CD4-positive, CD25-positive, alpha-beta regulatory T cell (primary cell): Measurements from ENCODE around the gene ARHGAP11A. TPM values are rescaled to one million over a fixed set of nuclear protein-coding genes. Genes with fewer than 3 reads are reported as not detected.
"Not testable (repeated sequence)": the region's sequence is repeated elsewhere in the genome, so short reads cannot be mapped to it uniquely, and the experiment has no call there.

Experiments
- ATAC-seq, 2 donors: fragments of 150-1000 bp; cut with Tn5 transposase; one replicate each; pipeline ENCODE4 v1.10.0; 2021; ENCODE audit warnings: low read depth in 2 of 2, moderate number of reproducible peaks in 2 of 2, moderate library complexity in 1 of 2
- DNase-seq, 3 donors: peaks; one replicate each; pipeline versions ENCODE4 v3.0.0 to v3.0.0-alpha.2; 2012 to 2022; ENCODE audit warnings: mixed read lengths in 1 of 3
- H3K27ac ChIP-seq: one replicate; pipeline ENCODE4 v1.7.0; 2013; ENCODE audit warnings: mild to moderate bottlenecking, low read length; ENCODE audit not compliant: insufficient read depth, poor library complexity, severe bottlenecking
- H3K27me3 ChIP-seq: one replicate; pipeline ENCODE4 v1.7.0; 2013; ENCODE audit warnings: low read length; ENCODE audit not compliant: control insufficient read depth, insufficient read depth
- H3K36me3 ChIP-seq: one replicate; pipeline ENCODE4 v1.7.0; 2013; ENCODE audit warnings: mild to moderate bottlenecking, low read length, moderate library complexity; ENCODE audit not compliant: control insufficient read depth, insufficient read depth
- H3K4me1 ChIP-seq: 2 replicates; pipeline ENCODE4 v1.7.0; 2013; ENCODE audit warnings: mild to moderate bottlenecking, low read length; ENCODE audit not compliant: insufficient read depth, control insufficient read depth, poor library complexity, severe bottlenecking
- H3K4me3 ChIP-seq: one replicate; pipeline ENCODE4 v1.7.0; 2013; ENCODE audit warnings: low read depth, mild to moderate bottlenecking, low read length, moderate library complexity
- H3K9me3 ChIP-seq, 2 experiments: 1 replicate in 1 of 2; 2 replicates in 1 of 2; pipeline ENCODE4 v1.7.0; 2013; ENCODE audit warnings: low read length in 2 of 2, mild to moderate bottlenecking in 1 of 2, moderate library complexity in 1 of 2; ENCODE audit not compliant: control insufficient read depth in 2 of 2
- H3K27ac Mint-ChIP-seq, 3 donors: one replicate each; pipeline ENCODE4 v1.8.0; 2020 to 2022; ENCODE audit warnings: mild to moderate bottlenecking in 3 of 3, mixed read lengths in 3 of 3, moderate library complexity in 2 of 3
- H3K27me3 Mint-ChIP-seq: one replicate; pipeline ENCODE4 v1.8.0; 2022; ENCODE audit warnings: mild to moderate bottlenecking, mixed read lengths
- H3K36me3 Mint-ChIP-seq: one replicate; pipeline ENCODE4 v1.8.0; 2020; ENCODE audit warnings: mixed read lengths
- H3K4me1 Mint-ChIP-seq, 4 donors: one replicate each; pipeline ENCODE4 v1.8.0; 2020 to 2022; ENCODE audit warnings: mixed read lengths in 4 of 4, mild to moderate bottlenecking in 1 of 4
- H3K4me3 Mint-ChIP-seq, 4 donors: one replicate each; pipeline ENCODE4 v1.8.0; 2020 to 2022; ENCODE audit warnings: mild to moderate bottlenecking in 4 of 4, mixed read lengths in 4 of 4, moderate library complexity in 3 of 4
- H3K9me3 Mint-ChIP-seq, 7 donors: one replicate each; pipeline ENCODE4 v1.8.0; 2020 to 2022; ENCODE audit warnings: mixed read lengths in 7 of 7, mild to moderate bottlenecking in 3 of 7, moderate library complexity in 2 of 7
- polyA plus RNA-seq, 4 donors: library from polyadenylated mRNA; unstranded; fragments of 300-500 nt; fragmentation: Illumina TruSeq; gene quantifications; one replicate each; pipeline ENCODE4 v1.2.3, GENCODE V29; 2021
- total RNA-seq: library from RNA; stranded (reverse); gene quantifications from one replicate; pipeline ENCODE4 v1.2.3, GENCODE V29; 2022

ARHGAP11A gene
- 20.3 TPM for total RNA-seq
- 1 to 10 TPM; 3.0 to 9.2 (median 5.2) TPM for polyA plus RNA-seq

DNA sequence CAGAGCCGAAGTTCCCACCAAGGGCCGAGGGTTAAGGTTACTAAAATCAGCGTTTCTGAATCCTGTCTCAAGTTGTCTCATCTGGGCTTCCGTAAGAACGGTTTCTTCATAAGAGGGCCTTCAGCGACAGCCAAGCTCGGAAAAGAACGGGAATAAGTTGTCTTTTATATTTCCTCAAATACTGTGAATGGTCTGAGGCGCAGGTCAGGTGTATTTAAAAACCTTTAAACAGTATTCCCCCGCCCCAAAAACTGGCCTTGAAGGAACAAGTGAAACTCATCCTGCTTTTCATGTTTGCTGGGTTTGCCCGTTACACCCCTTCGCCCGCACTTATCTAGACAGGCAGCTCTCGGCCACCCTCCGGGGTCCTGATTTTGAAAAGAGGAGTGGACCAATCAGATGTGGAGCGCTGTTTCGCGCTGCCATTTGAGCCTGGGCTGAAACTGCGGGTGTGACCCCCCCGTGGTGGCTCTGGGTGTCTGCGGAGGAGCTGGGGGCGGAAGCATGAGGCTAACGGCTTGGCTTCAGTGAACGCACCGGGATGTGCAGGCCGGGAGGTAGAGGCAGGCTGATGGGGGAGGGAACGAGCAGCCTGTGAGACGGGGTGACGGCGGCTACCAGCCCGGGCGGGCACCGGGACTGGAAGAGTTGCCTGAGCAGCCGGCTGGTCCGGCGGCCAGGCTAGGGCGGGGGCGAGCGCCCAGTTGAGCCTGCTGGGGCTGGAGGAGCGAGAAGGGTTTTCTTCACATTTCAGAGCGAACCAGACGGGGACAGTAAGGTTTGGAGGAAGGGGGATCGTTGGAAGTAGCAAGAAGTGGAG is at the start of gene ARHGAP11A:
Gene ARHGAP11A (plus strand): TSS at position 454 of the 820 bp plus-strand sequence. CDS start 708 bp downstream, outside the sequence.
- Histone ChIP-seq H3K27ac (peak within 1 kb of the TSS; percentile 68), H3K4me3 (peak within 1 kb of the TSS; percentile 91)
- not testable (repeated sequence) for H3K9me3 Mint-ChIP-seq, H3K36me3 ChIP-seq, H3K9me3 ChIP-seq, H3K4me1 ChIP-seq, H3K36me3 Mint-ChIP-seq, H3K27me3 ChIP-seq, H3K27me3 Mint-ChIP-seq
- ATAC-seq (peak; percentile 86 to 88), DNase-seq (peak; percentile 74 to 94 (median 90))
- peak within 1 kb of the TSS; percentile 95 to 97 (median 96) for H3K27ac Mint-ChIP-seq
- peaks cover 10 to 35% (median 21%) of the 10 kb centered on the region in 4 donors for H3K4me1 Mint-ChIP-seq
- peak within 1 kb of the TSS; percentile 95 to 99 (median 97) for H3K4me3 Mint-ChIP-seq

DNA sequence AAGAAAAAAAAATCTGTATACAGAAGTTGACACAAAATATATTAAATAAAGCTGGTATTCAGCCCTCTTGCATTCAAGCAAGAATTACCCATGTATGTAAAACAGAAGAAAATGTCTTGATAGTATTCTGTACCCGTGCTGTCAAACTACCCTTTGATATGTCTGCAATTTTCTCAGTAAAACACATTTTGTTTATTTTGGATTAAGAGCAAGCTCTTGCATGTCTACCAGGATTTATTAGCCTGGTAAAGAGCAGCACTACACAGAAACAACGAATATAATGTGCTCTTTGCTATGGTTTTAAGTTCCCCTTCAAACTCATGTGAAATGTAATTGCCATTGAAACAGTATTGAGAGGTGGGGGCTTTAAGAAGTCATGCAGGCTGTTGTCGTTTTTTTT is 46.3 kb upstream of the ARHGAP11A start:
- H3K36me3 ChIP-seq, H3K27ac ChIP-seq, DNase-seq, H3K36me3 Mint-ChIP-seq, H3K27ac Mint-ChIP-seq, H3K9me3 Mint-ChIP-seq, H3K27me3 Mint-ChIP-seq, H3K9me3 ChIP-seq, H3K27me3 ChIP-seq, H3K4me3 Mint-ChIP-seq, H3K4me1 ChIP-seq, ATAC-seq, H3K4me3 ChIP-seq, H3K4me1 Mint-ChIP-seq: not testable (repeated sequence)

GRCh38 chr15:32578482-32578881 is 36.8 kb upstream of the ARHGAP11A start:
- H3K27me3 ChIP-seq, H3K4me1 Mint-ChIP-seq, H3K27ac Mint-ChIP-seq, H3K27me3 Mint-ChIP-seq, H3K4me3 Mint-ChIP-seq, H3K36me3 ChIP-seq, H3K4me1 ChIP-seq, H3K27ac ChIP-seq, H3K9me3 ChIP-seq, H3K4me3 ChIP-seq, H3K9me3 Mint-ChIP-seq, DNase-seq, ATAC-seq, H3K36me3 Mint-ChIP-seq: not testable (repeated sequence)

DNA sequence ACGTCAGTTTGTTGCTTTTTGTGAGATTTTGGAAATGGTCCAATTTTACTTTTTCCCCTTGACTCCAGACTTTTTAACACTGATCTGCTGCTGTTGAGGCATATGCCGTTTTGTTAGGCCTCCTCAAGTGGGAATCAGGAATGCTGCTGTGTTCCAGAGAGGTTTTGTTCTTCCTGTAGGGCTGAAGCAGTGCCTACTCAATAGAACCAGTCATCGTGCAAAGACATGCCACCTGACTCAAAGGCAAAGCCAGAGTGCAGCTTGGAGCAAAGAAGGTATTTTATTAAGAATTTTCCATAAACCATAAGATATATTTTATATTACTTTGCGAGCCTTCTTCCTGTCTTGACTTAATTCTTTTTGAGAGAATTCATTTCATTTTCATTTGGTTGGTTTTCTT is 29.5 kb upstream of the ARHGAP11A start:
- H3K27me3 Mint-ChIP-seq, H3K27ac Mint-ChIP-seq, H3K36me3 Mint-ChIP-seq, H3K4me1 ChIP-seq, ATAC-seq, H3K4me1 Mint-ChIP-seq, H3K4me3 ChIP-seq, H3K27ac ChIP-seq, H3K27me3 ChIP-seq, H3K36me3 ChIP-seq, DNase-seq, H3K4me3 Mint-ChIP-seq, H3K9me3 Mint-ChIP-seq, H3K9me3 ChIP-seq: not testable (repeated sequence)

DNA sequence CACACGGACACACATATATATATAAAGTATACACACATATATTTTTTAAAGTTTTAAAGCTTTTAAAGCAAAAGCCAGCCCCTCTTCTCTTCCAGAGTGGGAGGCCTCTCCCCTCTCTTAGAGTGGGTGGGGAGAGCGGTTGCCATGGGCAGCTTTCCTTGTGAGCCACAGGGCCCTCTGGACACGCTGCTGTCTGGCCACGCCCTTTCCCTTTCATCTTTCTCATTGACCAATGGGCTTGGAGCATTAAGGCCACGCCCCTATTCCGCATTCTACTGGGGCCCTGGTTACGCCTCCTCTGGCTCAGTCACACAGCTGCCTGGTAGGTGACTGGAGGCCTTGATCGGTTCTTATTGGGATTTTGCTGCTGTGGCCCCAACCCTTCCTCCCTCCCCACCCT is 22.2 kb upstream of the ARHGAP11A start, which contains the start of gene GOLGA8N:
Gene GOLGA8N (plus strand): TSS at position 306 of the 400 bp plus-strand sequence.
- not testable (repeated sequence) for H3K27ac ChIP-seq, H3K9me3 Mint-ChIP-seq, H3K4me1 Mint-ChIP-seq

DNA sequence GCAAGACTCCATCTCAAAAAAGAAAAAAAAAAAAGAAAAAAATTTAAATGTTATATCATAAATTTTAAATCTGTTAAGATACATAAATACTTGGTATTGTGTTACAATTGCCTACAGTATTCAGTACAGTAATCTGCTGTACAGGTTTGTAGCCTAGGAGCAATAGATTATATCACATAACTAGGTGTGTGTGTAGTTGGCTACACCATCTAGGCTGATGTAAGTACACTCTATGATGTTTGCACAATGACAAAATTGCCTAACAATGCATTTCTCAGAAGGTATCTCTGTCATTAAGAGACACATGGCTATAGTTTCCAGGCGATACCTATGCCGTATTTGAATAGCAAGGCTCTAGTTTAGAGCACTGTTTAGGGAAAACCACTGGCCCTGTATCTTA is 5.8 kb upstream of the ARHGAP11A start:
- H3K27me3 Mint-ChIP-seq, H3K27ac ChIP-seq, H3K4me3 ChIP-seq, H3K4me3 Mint-ChIP-seq, DNase-seq, H3K9me3 ChIP-seq, H3K36me3 Mint-ChIP-seq, H3K27ac Mint-ChIP-seq, H3K36me3 ChIP-seq, ATAC-seq, H3K27me3 ChIP-seq, H3K9me3 Mint-ChIP-seq, H3K4me1 ChIP-seq: not testable (repeated sequence)
- H3K4me1 Mint-ChIP-seq = peaks cover 4 to 11% (median 8%) of the 10 kb centered on the region in 4 donors

More for the DNA sequence above, 22.2 kb upstream of the ARHGAP11A start, which contains the start of gene GOLGA8N:
- not testable (repeated sequence) for H3K9me3 ChIP-seq, DNase-seq, H3K27me3 ChIP-seq, H3K4me1 ChIP-seq, H3K4me3 ChIP-seq, ATAC-seq, H3K36me3 Mint-ChIP-seq, H3K4me3 Mint-ChIP-seq, H3K36me3 ChIP-seq, H3K27me3 Mint-ChIP-seq, H3K27ac Mint-ChIP-seq

- H3K27me3 ChIP-seq, H3K4me3 ChIP-seq, H3K27ac Mint-ChIP-seq, H3K27me3 Mint-ChIP-seq, H3K36me3 ChIP-seq, ATAC-seq, H3K9me3 ChIP-seq, H3K4me1 ChIP-seq, H3K36me3 Mint-ChIP-seq, H3K4me3 Mint-ChIP-seq, H3K9me3 Mint-ChIP-seq, H3K27ac ChIP-seq: not testable (repeated sequence)
- DNase-seq = peak in 2 of 3 donors; percentile 17 to 38
- peaks cover 6 to 17% (median 10%) of the 10 kb centered on the region in 4 donors for H3K4me1 Mint-ChIP-seq
Measured at GRCh38 chr15:32610719-32611118, 4.6 kb upstream of the ARHGAP11A start.

- H3K4me1 Mint-ChIP-seq = peaks cover 10 to 35% (median 21%) of the 10 kb centered on the region in 4 donors
- not testable (repeated sequence) for H3K4me1 ChIP-seq, H3K36me3 Mint-ChIP-seq, H3K9me3 Mint-ChIP-seq, H3K9me3 ChIP-seq, DNase-seq, H3K36me3 ChIP-seq, H3K27me3 ChIP-seq, H3K27me3 Mint-ChIP-seq
- H3K27ac Mint-ChIP-seq = peak overlapping the region; percentile 95 to 96 (median 96)
- peak; percentile 4 to 9 for ATAC-seq
- peak overlapping the region; percentile 89 for H3K4me3 ChIP-seq
- H3K27ac ChIP-seq = peak overlapping the region; percentile 68
- peak overlapping the region; percentile 95 to 99 (median 97) for H3K4me3 Mint-ChIP-seq
Measured at GRCh38 chr15:32614712-32615050, 623 bp upstream of the ARHGAP11A start.
